ENCODE measurements around the gene DHX15. TPM values are rescaled to one million over a fixed set of nuclear protein-coding genes. Genes with fewer than 3 reads are reported as not detected.

The DHX15 gene
- total RNA-seq, 1 experiment from 2014 or later: 287 TPM

GRCh38 chr4:24561438-24562139, 22.8 kb downstream of the DHX15 start:
- Histone ChIP-seq H4K8ac (replicated peaks; ENCODE audit: insufficient read length, low read depth, low read length) (no peak overlapping the region), H2BK15ac (ENCODE audit: low read depth, low read length) (no peak overlapping the region), H3K14ac (ENCODE audit: insufficient read depth, low read length) (no peak overlapping the region), H2BK12ac (ENCODE audit: insufficient read length, low read depth, low read length) (no peak overlapping the region), H3K9me3 (ENCODE audit: control insufficient read depth, low read depth, low read length) (no peaks in the 10 kb centered on the region), H3K56ac (ENCODE audit: insufficient read length, low read depth, low read length) (no peak overlapping the region), H3K4ac (ENCODE audit: low read depth, low read length) (no peak overlapping the region), H4K91ac (ENCODE audit: insufficient read length, low read depth, low read length) (no peak overlapping the region), H3K27me3 (ENCODE audit: insufficient read depth, low read length) (no peaks in the 10 kb centered on the region), H2AFZ (ENCODE audit: low read length) (no peak overlapping the region), H3K79me1 (ENCODE audit: insufficient read depth, low read depth, low read length, poor library complexity, severe bottlenecking) (peaks cover 2% of the 10 kb centered on the region), H3K23me2 (ENCODE audit: insufficient read length, low read depth, low read length, poor library complexity, severe bottlenecking) (no peaks in the 10 kb centered on the region), H3K4me1 (ENCODE audit: insufficient read depth, low read length) (no peaks in the 10 kb centered on the region; the same call in 1 of the 2 replicates), H3K18ac (ENCODE audit: insufficient read length, low read depth, low read length) (no peak overlapping the region), H2AK5ac (ENCODE audit: insufficient read length, low read length) (no peak overlapping the region), H3K9ac (ENCODE audit: extremely low read depth, insufficient read length, low read length) (no peak overlapping the region), H2BK20ac (ENCODE audit: low read depth, low read length, poor library complexity, severe bottlenecking) (no peak overlapping the region), H4K5ac (ENCODE audit: insufficient read length, low read depth, low read length) (no peak overlapping the region), H2BK5ac (ENCODE audit: insufficient read length, low read length) (no peak overlapping the region), H4K20me1 (ENCODE audit: control insufficient read depth, insufficient read depth, insufficient read length) (no peaks in the 10 kb centered on the region), H2BK120ac (ENCODE audit: low read depth, low read length, poor library complexity, severe bottlenecking) (no peak overlapping the region), H3K27ac (ENCODE audit: insufficient read length, low read depth, low read length) (no peak overlapping the region), H3K23ac (ENCODE audit: insufficient read length, low read depth, low read length) (no peak overlapping the region), H3K4me2 (ENCODE audit: insufficient read depth, insufficient read length, low read length) (no peak overlapping the region), H3T11ph (ENCODE audit: low read length) (no peak overlapping the region), H3K79me2 (ENCODE audit: insufficient read depth, low read length) (peaks cover 77% of the 10 kb centered on the region)
- TF ChIP-seq CTCF (conservative IDR thresholded peaks at IDR 0.05): no peak
- Mint-ChIP-seq H3K4me1 (peaks cover 46 to 61% of the 10 kb centered on the region in 2 experiments), H3K27ac (no peak overlapping the region), H3K27me3 (ENCODE audit: low read depth) (no peaks in the 10 kb centered on the region), H3K36me3 (ENCODE audit: insufficient read depth in 1 of 3, low read depth in 3 of 3) (peaks cover 26 to 62% (median 62%) of the 10 kb centered on the region in 3 experiments), H3K9me3 (no peaks in the 10 kb centered on the region), H3K4me3 (no peak overlapping the region)
- DNase-seq: no peak
- no CpG with 5 or more reads among the region's 8 CpGs for WGBS (ENCODE audit: extremely low coverage, insufficient read length, low lambda C conversion rate)
